ENCODE data around the gene CIAO3.

The CIAO3 gene

DNA sequence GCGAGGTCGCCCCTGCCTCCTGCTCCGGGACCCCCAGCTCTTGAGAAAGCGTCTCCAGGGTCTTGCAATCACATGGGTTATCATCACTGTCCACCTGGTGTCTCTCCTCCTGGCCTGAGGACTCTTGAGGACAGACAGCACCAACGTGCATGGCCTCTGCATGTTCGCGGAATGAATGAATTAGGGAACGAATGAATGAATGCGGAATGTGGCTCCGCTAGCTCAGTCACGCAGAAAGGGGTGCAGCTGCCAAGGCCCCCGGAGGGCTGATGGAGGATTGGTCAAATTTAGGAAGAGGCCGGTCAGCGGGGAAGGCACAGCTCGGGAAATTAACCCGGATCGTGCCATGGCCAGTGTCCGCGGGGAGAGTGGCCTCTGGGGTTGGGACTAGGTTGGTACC is 38.5 kb downstream of the CIAO3 start:
- TF ChIP-seq, protein P1, sequence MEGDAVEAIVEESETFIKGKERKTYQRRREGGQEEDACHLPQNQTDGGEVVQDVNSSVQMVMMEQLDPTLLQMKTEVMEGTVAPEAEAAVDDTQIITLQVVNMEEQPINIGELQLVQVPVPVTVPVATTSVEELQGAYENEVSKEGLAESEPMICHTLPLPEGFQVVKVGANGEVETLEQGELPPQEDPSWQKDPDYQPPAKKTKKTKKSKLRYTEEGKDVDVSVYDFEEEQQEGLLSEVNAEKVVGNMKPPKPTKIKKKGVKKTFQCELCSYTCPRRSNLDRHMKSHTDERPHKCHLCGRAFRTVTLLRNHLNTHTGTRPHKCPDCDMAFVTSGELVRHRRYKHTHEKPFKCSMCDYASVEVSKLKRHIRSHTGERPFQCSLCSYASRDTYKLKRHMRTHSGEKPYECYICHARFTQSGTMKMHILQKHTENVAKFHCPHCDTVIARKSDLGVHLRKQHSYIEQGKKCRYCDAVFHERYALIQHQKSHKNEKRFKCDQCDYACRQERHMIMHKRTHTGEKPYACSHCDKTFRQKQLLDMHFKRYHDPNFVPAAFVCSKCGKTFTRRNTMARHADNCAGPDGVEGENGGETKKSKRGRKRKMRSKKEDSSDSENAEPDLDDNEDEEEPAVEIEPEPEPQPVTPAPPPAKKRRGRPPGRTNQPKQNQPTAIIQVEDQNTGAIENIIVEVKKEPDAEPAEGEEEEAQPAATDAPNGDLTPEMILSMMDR (IDR thresholded peaks at IDR 0.05; ENCODE audit: borderline replicate concordance, control extremely low read depth, extremely low read depth, insufficient read depth, missing control alignments) = no peak
- in situ Hi-C loops (cut with MboI; ENCODE audit: low sequenced_read_pairs, unreplicated experiment) = no loop called here
- DNase-seq (ENCODE audit: low spot score) = no peak

DNA sequence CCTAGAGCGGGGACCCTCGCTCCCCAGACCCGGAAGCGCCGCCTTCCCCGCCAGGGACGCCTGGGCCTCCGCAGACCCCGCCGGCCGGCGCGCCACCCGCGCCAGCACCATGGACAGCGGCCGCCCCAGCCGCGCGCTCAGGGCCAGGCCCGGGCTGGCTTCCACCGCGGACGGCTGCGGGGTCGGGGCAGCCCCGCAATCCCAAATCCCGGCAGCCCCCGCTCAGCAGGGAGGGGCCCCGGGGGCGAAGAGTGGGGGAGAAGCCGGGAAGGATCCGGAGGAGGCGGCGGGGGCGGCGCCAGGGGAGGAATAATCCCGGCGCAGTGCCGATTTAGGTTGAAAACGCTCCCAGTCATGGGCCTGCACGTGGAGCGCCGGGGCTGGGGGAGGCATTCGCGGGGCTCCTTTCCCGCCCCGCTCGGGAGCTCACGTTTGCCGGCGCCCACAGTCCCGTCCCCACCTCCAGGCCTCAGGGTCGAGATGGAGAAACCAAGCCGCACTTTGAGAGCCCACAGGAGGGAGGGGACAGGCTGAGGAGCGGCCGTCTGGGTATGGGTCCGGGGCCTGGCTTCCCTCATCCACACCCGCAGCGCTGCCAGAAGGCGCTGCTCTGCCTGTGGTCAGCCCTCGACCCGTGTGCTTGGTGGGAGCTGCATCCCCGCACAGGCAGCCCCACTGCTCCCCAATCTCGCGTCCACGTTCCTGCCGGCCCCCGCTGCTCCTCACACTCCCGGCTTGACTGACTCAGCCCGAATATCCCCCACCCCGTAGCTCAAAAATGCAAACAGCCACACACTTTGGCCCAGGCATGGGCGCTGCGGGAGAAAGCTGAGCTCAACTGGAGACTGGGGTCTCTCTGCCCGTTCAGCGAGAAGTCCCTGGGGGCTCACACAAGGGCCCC is 39.9 kb downstream of the CIAO3 start:
- peak; percentile 70 for DNase-seq (ENCODE audit: low spot score)
- TF ChIP-seq, protein P1 (IDR thresholded peaks at IDR 0.05; ENCODE audit: borderline replicate concordance, control extremely low read depth, extremely low read depth, insufficient read depth, missing control alignments) = no peak
- in situ Hi-C loops (cut with MboI; ENCODE audit: low sequenced_read_pairs, unreplicated experiment) = no loop called here

DNA sequence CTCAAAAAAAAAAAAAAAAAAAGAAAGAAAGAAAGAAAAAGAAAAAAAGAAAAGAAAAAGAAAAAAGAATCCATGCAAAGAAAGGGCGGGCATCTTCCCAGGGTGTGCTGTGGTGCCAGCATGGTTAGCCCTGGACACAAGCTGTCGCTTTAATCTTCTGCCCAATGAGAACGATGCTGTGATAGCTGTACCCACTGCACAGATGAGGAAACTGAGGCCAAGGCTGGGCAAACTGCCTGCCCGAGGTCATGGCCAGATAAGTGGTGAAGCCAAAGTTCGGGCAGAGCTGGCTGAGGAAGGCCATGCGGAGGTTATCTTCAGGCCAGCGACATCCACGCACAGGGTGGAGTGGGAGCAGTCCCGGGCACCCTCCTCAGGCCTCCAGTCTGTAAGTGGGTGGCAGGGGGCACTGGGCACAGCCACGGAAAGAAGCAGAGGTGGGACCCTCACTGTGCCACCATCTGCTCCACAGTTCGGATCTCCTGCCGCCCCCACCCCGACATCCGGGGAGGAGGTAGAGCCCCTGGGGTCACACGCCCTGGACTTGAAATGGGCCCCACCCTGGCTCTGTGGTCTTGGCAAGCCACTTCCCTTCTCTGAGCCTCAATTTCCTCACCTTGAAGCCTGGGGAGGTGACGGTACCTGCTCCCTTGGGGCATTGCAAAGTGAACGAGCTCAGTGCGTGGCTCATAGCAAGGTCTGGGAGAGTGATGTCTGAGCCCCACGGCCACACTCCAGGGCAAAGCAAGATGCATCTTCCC is 41.7 kb downstream of the CIAO3 start:
- in situ Hi-C loops (cut with MboI; ENCODE audit: low sequenced_read_pairs, unreplicated experiment) = no loop called here
- TF ChIP-seq, protein P1 (IDR thresholded peaks at IDR 0.05; ENCODE audit: borderline replicate concordance, control extremely low read depth, extremely low read depth, insufficient read depth, missing control alignments) = no peak
- DNase-seq (ENCODE audit: low spot score) = no peak

DNA sequence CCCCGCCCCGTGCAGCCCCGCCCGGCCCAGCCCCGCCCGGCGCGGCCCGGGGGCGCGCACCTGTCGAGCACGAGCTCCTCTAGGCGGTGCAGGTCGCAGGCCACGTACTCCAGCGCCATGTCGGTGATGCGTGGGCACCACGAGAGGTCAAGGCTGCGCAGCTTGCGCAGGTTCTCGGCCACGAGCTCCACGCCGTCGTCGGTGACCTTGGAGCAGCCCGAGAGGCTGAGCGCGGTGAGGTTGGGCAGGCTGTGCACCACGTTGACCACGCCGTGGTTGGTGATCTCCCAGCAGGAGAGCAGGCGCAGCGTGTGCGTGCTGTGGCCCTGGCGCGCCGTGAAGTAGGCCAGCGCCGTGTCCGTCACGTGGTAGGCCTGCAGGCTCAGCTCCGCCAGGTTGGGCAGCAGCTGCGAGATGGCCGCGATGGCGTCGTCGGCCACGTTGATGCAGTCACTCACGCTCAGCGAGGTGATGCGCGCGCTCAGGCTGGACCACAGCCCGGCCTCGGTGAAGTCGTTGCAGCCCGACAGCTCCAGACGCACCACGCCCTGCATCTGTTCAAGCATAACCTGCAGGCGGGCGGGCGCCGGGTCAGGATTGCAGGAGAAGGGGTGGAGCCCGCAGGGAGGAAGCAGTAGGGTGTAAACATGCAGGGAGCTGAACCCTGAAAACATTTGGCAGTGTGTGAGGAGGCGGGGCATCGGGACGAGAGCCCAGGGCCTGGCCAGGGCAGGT is 45.3 kb downstream of the CIAO3 start:
- TF ChIP-seq, protein P1 (IDR thresholded peaks at IDR 0.05; ENCODE audit: borderline replicate concordance, control extremely low read depth, extremely low read depth, insufficient read depth, missing control alignments) = no peak
- in situ Hi-C loops (cut with MboI; ENCODE audit: low sequenced_read_pairs, unreplicated experiment) = no loop called here
- peak; percentile 88 for DNase-seq (ENCODE audit: low spot score)

DNA sequence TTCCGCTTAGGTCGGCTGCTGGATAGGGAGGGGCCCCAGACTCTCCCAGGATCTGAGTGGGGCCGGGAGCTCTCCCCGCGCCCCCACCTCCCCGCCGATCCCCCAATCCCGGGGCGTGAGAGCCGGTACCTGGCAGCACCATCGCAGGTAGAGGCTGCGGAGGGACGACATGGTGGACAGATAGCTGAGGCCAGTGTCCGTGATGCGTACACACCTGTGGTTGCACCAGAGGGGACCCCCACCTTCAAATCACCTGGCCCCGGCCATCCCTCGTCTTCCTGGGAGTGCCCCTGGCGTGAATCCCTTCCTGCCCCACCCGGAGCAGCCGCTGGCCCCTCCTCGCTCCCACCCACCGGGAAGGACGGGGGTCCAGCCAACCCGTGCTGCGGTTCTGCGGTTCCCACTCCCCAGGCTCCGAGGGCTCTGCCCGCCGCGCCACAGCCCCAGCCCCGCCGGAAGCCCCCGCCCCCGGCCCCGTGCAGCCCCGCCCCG is 45.9 kb downstream of the CIAO3 start:
- in situ Hi-C loops (cut with MboI; ENCODE audit: low sequenced_read_pairs, unreplicated experiment) = no loop called here
- TF ChIP-seq, protein P1 (IDR thresholded peaks at IDR 0.05; ENCODE audit: borderline replicate concordance, control extremely low read depth, extremely low read depth, insufficient read depth, missing control alignments) = no peak
- DNase-seq (ENCODE audit: low spot score) = no peak
